HG03108 (cell line): ENCODE data around the gene C1orf210.

Experiments used
- ATAC-seq: cut with Tn5 transposase; IDR thresholded peaks from one replicate; pipeline ENCODE4 v1.9.1; 2021; ENCODE audit warnings: moderate library complexity; ENCODE audit not compliant: unreplicated experiment

The C1orf210 gene

GRCh38 chr1:43312663-43313515 is 27.5 kb upstream of the C1orf210 start:
- ATAC-seq, result no peak

GRCh38 chr1:43312212-43312623 is 26.8 kb upstream of the C1orf210 start:
- ATAC-seq, result no peak

- no peak for ATAC-seq
Measured at GRCh38 chr1:43311521-43311920, 26.1 kb upstream of the C1orf210 start.

GRCh38 chr1:43309405-43310025 is 24.1 kb upstream of the C1orf210 start:
- no peak for ATAC-seq

DNA sequence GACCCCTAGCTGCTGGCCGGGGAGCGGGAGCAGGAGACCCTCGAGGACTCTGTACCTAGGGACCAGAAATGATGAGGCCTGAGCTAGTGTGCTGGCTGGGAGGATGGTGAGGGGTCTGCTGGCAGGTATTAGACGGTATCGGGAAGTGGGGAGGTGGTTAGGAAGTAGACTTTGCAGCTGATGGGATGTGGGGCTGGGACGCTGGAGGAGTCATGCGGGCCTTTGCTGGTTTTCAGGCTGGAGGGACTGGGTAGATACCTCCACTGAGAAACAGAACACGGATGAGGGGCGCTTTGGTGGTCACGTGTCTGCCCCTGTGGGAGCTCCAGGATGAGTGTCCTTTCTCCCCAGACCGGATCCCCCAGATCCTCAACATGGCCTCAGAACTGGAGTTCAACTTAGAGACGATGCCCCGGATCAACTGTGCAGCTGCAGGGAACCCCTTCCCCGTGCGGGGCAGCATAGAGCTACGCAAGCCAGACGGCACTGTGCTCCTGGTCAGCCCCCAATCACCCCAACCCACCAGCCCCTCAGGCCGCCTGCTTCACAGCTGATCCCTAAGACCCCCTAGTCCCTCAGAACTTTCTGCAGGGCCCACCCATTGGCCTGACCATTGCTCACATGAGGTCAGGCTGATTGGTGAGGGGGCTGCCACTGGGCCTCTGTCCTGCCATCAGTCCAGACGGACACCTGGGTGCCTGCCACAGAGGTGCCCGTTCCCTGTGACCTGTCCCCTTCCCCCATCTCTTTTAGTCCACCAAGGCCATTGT is 23.4 kb upstream of the C1orf210 start:
- no peak for ATAC-seq

GRCh38 chr1:43307458-43308158 is 22.2 kb upstream of the C1orf210 start:
- ATAC-seq, result no peak

GRCh38 chr1:43306688-43307457 is 21.5 kb upstream of the C1orf210 start:
- ATAC-seq, result no peak

DNA sequence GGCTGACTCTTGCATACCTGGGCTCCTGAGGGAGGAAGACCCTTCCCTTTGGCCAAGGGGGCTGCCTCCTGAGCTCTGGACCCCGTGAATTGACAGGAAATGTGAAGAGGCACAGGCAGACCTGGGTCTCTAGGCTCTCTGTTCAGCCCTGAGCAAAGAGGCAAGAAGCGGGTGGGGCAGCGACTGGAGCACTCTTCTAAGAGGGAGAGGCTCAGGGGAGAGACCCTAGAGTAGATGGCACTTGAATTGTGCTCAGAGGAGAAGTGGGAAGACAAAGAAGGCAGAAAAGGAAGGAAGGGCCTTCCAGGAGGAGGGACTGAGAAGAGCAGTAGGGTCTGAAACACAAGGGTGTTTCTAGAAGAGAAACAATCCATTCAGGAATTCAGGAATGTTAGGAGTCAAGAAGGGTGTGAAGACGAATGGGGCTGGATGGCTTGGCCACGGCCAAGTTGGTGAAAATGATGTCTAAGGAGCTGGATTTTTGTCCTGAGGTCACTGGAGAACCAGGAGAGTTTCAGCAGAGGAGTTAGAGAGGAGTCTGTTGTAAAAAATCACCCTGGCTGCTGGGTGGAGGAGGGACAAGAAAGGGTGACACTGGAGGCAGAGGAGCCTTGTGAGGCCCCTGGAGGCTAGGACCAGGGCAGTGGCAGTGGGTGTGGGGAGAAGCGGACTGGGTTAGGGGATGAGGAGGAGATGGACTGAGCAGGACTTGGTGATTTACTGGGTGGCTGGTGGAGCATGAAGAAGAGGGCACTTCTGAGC is 20.7 kb upstream of the C1orf210 start:
- no peak for ATAC-seq

GRCh38 chr1:43305461-43305860 is 20.1 kb upstream of the C1orf210 start:
- ATAC-seq, result no peak

DNA sequence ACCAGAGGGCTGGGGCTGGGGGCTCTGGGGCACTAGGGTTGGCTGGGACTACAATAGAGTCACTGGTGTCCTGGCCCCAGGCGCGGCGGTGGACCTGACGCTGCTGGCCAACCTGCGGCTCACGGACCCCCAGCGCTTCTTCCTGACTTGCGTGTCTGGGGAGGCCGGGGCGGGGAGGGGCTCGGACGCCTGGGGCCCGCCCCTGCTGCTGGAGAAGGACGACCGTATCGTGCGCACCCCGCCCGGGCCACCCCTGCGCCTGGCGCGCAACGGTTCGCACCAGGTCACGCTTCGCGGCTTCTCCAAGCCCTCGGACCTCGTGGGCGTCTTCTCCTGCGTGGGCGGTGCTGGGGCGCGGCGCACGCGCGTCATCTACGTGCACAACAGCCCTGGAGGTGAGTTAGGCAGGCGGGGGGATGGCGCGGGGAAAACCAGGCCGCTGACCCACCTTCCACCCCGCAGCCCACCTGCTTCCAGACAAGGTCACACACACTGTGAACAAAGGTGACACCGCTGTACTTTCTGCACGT is 19.5 kb upstream of the C1orf210 start:
- ATAC-seq, result no peak

- ATAC-seq, result no peak
Measured at GRCh38 chr1:43304314-43304681, 18.9 kb upstream of the C1orf210 start.

DNA sequence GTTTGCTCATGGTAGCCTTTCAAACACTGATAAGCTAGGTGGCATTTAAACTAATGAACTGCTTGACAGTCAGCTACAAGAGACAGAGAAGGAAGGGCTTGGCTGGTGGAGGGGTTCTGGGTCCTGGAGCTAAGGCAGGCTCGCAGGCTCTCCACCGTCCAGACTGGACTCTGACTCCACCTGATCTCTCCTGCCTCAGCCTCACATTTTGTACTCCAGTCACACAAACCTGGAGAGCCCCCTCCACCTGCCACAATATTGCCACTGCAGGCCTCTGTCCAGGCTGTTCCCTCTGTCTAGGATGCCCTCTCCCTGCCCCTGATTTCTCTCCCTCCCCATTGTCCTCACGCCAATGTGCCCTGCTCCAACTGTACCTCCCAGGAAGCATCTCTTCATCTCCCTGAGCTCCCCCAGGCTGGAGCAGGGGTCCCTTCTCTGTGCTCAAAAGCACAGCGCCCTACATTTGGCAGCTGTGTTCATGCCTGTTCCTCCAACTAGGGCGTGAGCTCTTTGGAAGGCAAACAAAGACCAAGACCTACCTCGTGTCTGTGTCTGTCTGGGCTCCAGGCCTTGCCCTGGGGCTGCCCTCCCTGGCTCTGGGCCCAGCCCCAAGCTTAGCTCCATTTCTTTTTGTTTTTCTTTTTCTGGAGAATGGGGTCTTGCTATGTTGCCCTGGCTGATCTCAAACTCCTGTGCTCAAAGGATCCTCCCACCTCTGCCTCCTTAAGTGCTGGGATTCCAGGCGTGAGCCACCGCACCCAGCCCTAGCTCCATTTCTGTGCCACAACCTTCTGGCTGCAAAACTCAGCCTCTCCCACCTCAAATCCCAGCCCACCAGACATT is 18.3 kb upstream of the C1orf210 start:
- ATAC-seq, result no peak

DNA sequence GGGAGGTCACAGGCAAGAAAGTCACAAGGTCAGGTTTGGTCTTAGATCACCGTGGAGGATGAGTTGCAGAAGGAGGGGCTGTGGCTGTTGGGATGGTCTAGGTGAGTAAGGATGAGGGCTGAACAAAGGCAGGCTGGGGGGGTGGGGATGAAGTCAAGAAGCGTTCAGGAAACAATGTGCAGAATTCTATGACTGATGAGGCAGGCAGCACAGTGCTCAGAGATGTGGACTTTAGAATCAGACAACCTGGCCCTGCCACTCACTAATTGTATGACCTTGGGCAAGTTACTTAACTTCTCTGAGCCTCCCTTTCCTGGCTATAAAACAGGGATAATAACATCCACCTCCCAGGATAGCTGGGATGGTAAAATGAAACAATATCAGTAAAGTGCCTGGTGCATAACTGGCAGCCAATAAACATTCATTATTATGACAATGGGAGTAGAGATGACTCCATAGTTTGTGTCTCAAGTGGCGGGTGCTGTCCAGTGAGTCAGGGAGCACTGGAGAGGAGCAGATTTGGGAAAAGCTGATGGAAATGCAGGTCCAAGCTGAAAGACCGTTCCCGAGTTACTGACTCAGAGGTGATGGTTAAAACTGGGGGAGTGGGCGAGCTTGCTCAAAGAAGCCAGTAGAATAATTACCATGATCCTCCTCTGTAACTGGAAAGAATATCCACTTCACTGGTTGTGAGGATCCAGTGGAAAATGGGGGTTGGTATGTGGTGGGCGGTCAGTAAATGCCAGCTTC is 17.5 kb upstream of the C1orf210 start:
- ATAC-seq, result no peak

DNA sequence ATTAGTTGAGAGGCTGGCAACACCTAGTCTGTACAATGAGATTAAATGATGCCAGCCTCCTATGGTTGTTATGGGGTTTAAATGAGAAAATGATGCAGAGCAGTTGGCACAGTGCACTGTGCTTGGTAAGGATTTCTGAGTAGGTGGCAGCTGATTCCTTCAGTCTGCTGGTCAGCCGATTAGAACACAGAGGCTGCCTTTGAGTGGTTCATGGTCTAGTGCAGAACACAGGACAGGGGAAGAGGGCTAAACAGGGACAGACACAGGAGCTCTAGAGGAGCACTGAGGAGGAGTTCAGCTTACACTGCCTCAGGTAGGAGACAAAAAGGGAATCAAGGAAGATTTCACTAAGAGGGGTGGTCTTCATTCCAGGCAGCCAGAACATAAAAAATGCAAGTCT is 16.8 kb upstream of the C1orf210 start:
- ATAC-seq, result no peak

DNA sequence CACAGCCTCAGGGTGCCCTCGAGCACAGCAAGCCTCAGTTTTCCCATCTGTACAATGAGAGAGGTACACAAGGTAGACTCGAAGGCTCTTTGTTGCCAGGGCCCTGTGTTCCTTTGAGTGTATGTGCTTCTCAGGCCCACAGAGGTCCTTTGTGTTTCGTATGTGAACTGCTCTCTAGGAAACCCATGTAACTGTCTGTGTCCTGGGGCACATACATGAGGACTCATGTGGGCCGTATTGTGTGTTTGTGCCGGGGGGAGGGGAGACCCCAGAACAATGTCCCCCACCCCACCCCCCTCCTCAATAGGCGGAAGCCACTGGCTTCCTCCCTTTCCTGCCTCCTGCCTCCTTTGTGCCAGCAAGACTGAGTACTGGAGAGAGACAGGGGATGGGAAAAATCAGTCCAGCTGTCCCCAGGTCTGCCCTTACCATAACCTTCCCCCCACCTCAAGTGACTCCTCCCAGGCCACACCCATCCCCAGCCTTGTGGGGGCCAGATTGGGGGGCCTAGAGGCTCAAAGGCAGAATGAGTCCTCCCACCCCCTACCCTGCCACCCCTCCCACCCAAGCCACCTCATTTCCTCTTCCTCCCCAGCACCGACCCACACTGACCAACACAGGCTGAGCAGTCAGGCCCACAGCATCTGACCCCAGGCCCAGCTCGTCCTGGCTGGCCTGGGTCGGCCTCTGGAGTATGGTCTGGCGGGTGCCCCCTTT is 15.2 kb upstream of the C1orf210 start, which contains the start of gene TIE1:
TIE1 (plus strand) TSS at position 605 of the 717 bp plus-strand sequence; CDS start at position 695, 90 bp downstream.
- ATAC-seq, result no peak

DNA sequence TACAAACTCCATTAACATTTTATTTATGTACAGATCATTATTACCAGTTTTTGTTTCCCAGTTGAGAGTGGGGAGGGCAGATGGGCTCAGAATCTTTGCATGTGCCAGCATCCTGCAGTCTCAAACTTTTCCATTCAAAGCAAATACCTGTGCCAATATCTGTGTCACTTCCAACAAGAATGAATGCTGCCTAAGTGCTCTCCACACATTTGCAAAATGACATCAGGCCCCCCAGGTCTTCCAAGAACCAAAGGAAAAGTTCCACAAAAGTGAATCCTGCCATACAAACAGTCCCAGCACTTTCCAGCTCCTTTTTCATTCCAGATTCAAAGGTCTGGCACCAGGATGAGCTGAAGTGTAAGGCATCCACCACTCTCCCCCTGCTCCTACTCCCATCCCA is 13.7 kb upstream of the C1orf210 start:
- ATAC-seq, result no peak

- ATAC-seq, result no peak
Measured at GRCh38 chr1:43298055-43298454, 12.7 kb upstream of the C1orf210 start.
